OCI-M2 (cell line): Measurements from ENCODE around the gene ZNF426.
"Not testable (repeated sequence)": the region's sequence is repeated elsewhere in the genome, so short reads cannot be mapped to it uniquely, and the experiment has no call there.

Source experiments
- DNase-seq: peaks from one replicate; lab custom pipeline; 2025; ENCODE audit not compliant: unreplicated experiment; lab: John Stamatoyannopoulos, UW

The ZNF426 gene

GRCh38 chr19:9538183-9539058 lies at the start of gene ZNF426:
Gene ZNF426, minus strand, starts transcription at chr19:9538645. Its CDS starts 2,413 bp downstream, at chr19:9536232.
- no peak for DNase-seq

GRCh38 chr19:9586764-9587163 lies 48.3 kb upstream of the ZNF426 start:
- DNase-seq, result peak; percentile 6

GRCh38 chr19:9584073-9584833 lies 45.8 kb upstream of the ZNF426 start, which contains the start of gene ZNF121:
Gene ZNF121, minus strand, starts transcription at chr19:9584504. Its CDS starts 16,407 bp downstream, at chr19:9568097.
- peak; percentile 25 for DNase-seq

- not testable (repeated sequence) for DNase-seq
Observed at GRCh38 chr19:9582081-9582725, 43.8 kb upstream of the ZNF426 start.

- DNase-seq, result no peak
Observed at GRCh38 chr19:9580728-9581127, 42.3 kb upstream of the ZNF426 start.

GRCh38 chr19:9570255-9570654 lies 31.8 kb upstream of the ZNF426 start:
- no peak for DNase-seq

- no peak for DNase-seq
Observed at GRCh38 chr19:9566729-9567128, 28.3 kb upstream of the ZNF426 start.

- DNase-seq, result no peak
Observed at GRCh38 chr19:9565900-9566705, 27.7 kb upstream of the ZNF426 start.

- no peak for DNase-seq
Observed at GRCh38 chr19:9552536-9553274, 14.3 kb upstream of the ZNF426 start.

- no peak for DNase-seq
Observed at GRCh38 chr19:9547870-9548269, 9.4 kb upstream of the ZNF426 start.

- DNase-seq, result not testable (repeated sequence)
Observed at GRCh38 chr19:9541281-9541680, 2.8 kb upstream of the ZNF426 start.

- not testable (repeated sequence) for DNase-seq
Observed at GRCh38 chr19:9539921-9540320, 1.5 kb upstream of the ZNF426 start.

- not testable (repeated sequence) for DNase-seq
Observed at GRCh38 chr19:9539201-9539600, 756 bp upstream of the ZNF426 start.

GRCh38 chr19:9535934-9536333 lies 2.5 kb downstream of the ZNF426 start:
- DNase-seq, result no peak

GRCh38 chr19:9531933-9532332 lies 6.5 kb downstream of the ZNF426 start:
- no peak for DNase-seq

- no peak for DNase-seq
Observed at GRCh38 chr19:9528757-9529336, 9.6 kb downstream of the ZNF426 start.

- no peak for DNase-seq
Observed at GRCh38 chr19:9523885-9524474, 14.5 kb downstream of the ZNF426 start.

GRCh38 chr19:9507285-9507684 lies 31.2 kb downstream of the ZNF426 start:
- no peak for DNase-seq

GRCh38 chr19:9500796-9501195 lies 37.6 kb downstream of the ZNF426 start:
- no peak for DNase-seq
